Suprapubic skin (tissue), 4 donors: ENCODE data around the gene APOM. TPM values are rescaled to one million over a fixed set of nuclear protein-coding genes. Genes with fewer than 3 reads are reported as not detected.

Experiments
- DNase-seq, 2 donors: peaks; one replicate each; pipeline ENCODE4 v3.0.0-alpha.2; 2019; ENCODE audit warnings: low spot score in 2 of 2
- H3K27ac ChIP-seq: fragments of 200-600 bp; sonication (generic); one replicate; pipeline ENCODE4 v1.5.1; 2019
- H3K27me3 ChIP-seq: fragments of 200-600 bp; sonication (generic); one replicate; pipeline ENCODE4 v1.5.1; 2019
- H3K36me3 ChIP-seq: fragments of 200-600 bp; sonication (generic); one replicate; pipeline ENCODE4 v1.5.1; 2019
- H3K4me1 ChIP-seq: fragments of 200-600 bp; sonication (generic); one replicate; pipeline ENCODE4 v1.5.1; 2019
- H3K4me3 ChIP-seq: fragments of 200-600 bp; sonication (generic); one replicate; pipeline ENCODE4 v1.5.1; 2019; ENCODE audit warnings: mild to moderate bottlenecking
- H3K9me3 ChIP-seq: fragments of 200-600 bp; sonication (generic); one replicate; pipeline ENCODE4 v1.5.1; 2019
- EP300 ChIP-seq: sonication (generic); formaldehyde crosslinking; IDR thresholded peaks from one replicate; pipeline ENCODE4 v1.6.1; 2017; ENCODE audit warnings: antibody characterized with exemption
- POLR2A ChIP-seq, 2 donors: fragments of 450-650 bp; IDR thresholded peaks; one replicate each; pipeline ENCODE4 v1.6.1; 2017; ENCODE audit warnings: antibody characterized with exemption in 2 of 2, mild to moderate bottlenecking in 2 of 2, moderate library complexity in 2 of 2
- POLR2AphosphoS5 ChIP-seq, 3 donors: sonication (generic); formaldehyde crosslinking; IDR thresholded peaks; one replicate each; pipeline ENCODE4 v1.6.1; 2017; ENCODE audit warnings: antibody characterized with exemption in 3 of 3
- WGBS: methylation state at CpG from one replicate; pipeline ENCODE4 v1.1.5; 2018; 5-methylcytosine and 5-hydroxymethylcytosine counted together
- total RNA-seq, 4 donors: library from RNA; depleted of rRNA; stranded (reverse); fragments of >200 nt; gene quantifications; one replicate each; pipeline ENCODE4 v1.1.0, GENCODE V29; 2016
- TF ChIP-seq, protein P1 (sequence below), 2 donors: fragments of 200-600 bp in 1 of 2; fragments of 450-650 bp in 1 of 2; sonication (generic) in 1 of 2; IDR thresholded peaks; one replicate each; pipeline ENCODE4 v1.5.1; 2016 to 2019; ENCODE audit warnings: antibody characterized with exemption in 2 of 2, mild to moderate bottlenecking in 1 of 2, moderate library complexity in 1 of 2

APOM gene
- total RNA-seq, 4 donors from 2014 or later, result 2.8 to 8.3 (median 6.1) TPM

- DNase-seq, result no peak
Observed at GRCh38 chr6:31661262-31662123, 5.8 kb downstream of the APOM start.

DNA sequence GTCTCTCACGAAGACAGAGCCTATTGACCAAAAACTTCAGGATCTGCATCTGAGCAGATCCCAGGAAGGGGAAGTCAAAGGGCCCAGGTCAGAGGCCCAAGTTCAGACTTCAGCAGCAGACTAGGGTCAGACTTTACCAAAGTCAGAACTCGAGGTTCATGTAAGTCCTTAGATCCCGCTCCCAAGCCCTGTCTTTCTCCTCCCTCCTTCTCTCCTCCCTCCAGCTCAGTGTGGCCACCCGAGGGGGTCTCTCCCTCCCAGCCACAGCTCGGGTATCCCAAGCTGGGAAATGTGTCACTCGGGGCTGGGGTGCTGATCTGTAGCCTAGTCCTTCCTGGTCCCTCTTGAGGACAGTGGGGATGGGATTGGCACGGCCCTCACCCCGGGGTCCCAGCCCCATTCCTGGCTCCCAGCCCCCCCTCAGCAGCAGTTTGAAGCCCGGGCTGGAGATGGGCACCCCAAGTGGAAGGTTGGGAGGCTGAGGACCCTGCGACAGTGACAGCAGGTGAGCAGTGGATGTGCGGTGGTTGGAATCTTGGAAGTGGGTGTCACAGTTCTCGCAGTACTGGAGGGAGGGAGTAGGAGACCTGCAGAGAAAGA, 6.5 kb downstream of the APOM start:
- WGBS, result 88% methylated on average over 12 of the region's 12 CpGs
- no peak for DNase-seq
- H3K27me3 ChIP-seq, result no peaks in the 10 kb centered on the region
- no peaks in the 10 kb centered on the region for H3K9me3 ChIP-seq
- H3K27ac ChIP-seq, result no peak overlapping the region
- H3K4me3 ChIP-seq, result no peak overlapping the region
- H3K36me3 ChIP-seq, result peaks cover 7% of the 10 kb centered on the region
- TF ChIP-seq, protein P1, sequence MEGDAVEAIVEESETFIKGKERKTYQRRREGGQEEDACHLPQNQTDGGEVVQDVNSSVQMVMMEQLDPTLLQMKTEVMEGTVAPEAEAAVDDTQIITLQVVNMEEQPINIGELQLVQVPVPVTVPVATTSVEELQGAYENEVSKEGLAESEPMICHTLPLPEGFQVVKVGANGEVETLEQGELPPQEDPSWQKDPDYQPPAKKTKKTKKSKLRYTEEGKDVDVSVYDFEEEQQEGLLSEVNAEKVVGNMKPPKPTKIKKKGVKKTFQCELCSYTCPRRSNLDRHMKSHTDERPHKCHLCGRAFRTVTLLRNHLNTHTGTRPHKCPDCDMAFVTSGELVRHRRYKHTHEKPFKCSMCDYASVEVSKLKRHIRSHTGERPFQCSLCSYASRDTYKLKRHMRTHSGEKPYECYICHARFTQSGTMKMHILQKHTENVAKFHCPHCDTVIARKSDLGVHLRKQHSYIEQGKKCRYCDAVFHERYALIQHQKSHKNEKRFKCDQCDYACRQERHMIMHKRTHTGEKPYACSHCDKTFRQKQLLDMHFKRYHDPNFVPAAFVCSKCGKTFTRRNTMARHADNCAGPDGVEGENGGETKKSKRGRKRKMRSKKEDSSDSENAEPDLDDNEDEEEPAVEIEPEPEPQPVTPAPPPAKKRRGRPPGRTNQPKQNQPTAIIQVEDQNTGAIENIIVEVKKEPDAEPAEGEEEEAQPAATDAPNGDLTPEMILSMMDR (IDR thresholded peaks at IDR 0.05), result no peak
- TF ChIP-seq POLR2AphosphoS5 (IDR thresholded peaks at IDR 0.05) (no peak), EP300 (no peak), POLR2A (IDR thresholded peaks at IDR 0.05) (no peak)
- H3K4me1 ChIP-seq, result peaks cover 67% of the 10 kb centered on the region

More at GRCh38 chr6:31661262-31662123, 5.8 kb downstream of the APOM start:
- Histone ChIP-seq H3K27me3 (no peaks in the 10 kb centered on the region), H3K4me1 (peaks cover 60% of the 10 kb centered on the region), H3K36me3 (peaks cover 4% of the 10 kb centered on the region), H3K27ac (peak overlapping the region; percentile 87), H3K4me3 (peak overlapping the region; percentile 65), H3K9me3 (no peaks in the 10 kb centered on the region)
- 78% methylated on average over 12 of the region's 12 CpGs for WGBS
- no peak for TF ChIP-seq POLR2A (IDR thresholded peaks at IDR 0.05)
- no peak for TF ChIP-seq EP300
- no peak for TF ChIP-seq POLR2AphosphoS5 (IDR thresholded peaks at IDR 0.05)
- TF ChIP-seq, protein P1 (IDR thresholded peaks at IDR 0.05), result no peak

DNA sequence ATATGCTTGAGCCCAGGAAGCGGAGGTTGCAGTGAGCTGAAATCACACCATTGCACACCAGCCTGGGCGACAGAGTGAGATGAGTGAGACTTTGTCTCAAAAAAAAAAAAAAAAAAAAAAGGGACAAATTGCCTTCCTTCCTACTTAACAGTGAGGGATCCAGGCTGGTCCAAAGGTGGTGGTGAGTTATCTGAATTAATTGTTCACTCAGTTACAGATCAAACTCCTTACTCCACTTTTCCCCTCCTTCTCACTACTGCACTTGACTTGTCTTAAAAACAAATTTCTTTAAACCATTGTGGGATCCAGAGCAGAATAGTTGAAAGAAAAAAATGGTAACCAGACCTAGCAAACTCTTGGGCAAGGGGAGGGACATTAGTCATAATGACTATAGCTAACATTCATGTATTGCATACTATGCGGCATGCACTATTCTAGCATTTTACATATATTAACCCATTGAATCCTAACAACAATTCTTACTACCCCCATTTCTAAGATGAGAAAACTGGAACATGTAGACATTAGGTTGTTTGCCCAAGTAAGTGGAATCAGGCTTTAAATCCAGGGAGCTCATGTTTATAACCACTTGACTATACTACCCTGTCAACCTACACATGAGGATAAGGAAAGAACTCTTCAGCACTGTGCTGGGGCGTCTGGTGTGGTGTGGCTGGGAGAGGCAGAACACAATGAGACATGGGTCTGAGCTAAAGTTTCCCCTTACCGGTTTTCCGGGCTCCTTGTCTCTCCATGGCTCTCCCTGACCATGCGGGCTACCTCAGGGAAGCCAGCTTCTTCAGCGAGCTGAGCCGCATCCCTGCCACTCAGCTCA, 7.6 kb downstream of the APOM start:
- peak overlapping the region; percentile 84 for H3K4me3 ChIP-seq
- peaks cover 73% of the 10 kb centered on the region for H3K4me1 ChIP-seq
- TF ChIP-seq POLR2A (IDR thresholded peaks at IDR 0.05) (no peak), EP300 (no peak), POLR2AphosphoS5 (IDR thresholded peaks at IDR 0.05) (no peak)
- TF ChIP-seq, protein P1 (IDR thresholded peaks at IDR 0.05), result no peak
- no peaks in the 10 kb centered on the region for H3K9me3 ChIP-seq
- no peaks in the 10 kb centered on the region for H3K27me3 ChIP-seq
- peak overlapping the region; percentile 98 for H3K27ac ChIP-seq
- DNase-seq, result no peak
- peaks cover 18% of the 10 kb centered on the region for H3K36me3 ChIP-seq
- 59% methylated on average over 9 of the region's 9 CpGs for WGBS

GRCh38 chr6:31663961-31664789, 8.5 kb downstream of the APOM start:
- no peaks in the 10 kb centered on the region for H3K9me3 ChIP-seq
- TF ChIP-seq POLR2A (IDR thresholded peaks at IDR 0.05), result no peak
- TF ChIP-seq, protein P1 (IDR thresholded peaks at IDR 0.05), result no peak
- no peak for TF ChIP-seq EP300
- TF ChIP-seq POLR2AphosphoS5 (IDR thresholded peaks at IDR 0.05), result no peak
- peaks cover 64% of the 10 kb centered on the region for H3K4me1 ChIP-seq
- peak overlapping the region; percentile 98 for H3K27ac ChIP-seq
- DNase-seq, result peak in 1 of 2 donors; percentile 81
- peak overlapping the region; percentile 84 for H3K4me3 ChIP-seq
- no peaks in the 10 kb centered on the region for H3K27me3 ChIP-seq
- WGBS, result 17% methylated on average over 17 of the region's 17 CpGs
- H3K36me3 ChIP-seq, result peaks cover 27% of the 10 kb centered on the region
